ENCODE data around the gene ATP10B.
"Not testable (repeated sequence)": the region's sequence is repeated elsewhere in the genome, so short reads cannot be mapped to it uniquely, and the experiment has no call there.

The ATP10B gene

DNA sequence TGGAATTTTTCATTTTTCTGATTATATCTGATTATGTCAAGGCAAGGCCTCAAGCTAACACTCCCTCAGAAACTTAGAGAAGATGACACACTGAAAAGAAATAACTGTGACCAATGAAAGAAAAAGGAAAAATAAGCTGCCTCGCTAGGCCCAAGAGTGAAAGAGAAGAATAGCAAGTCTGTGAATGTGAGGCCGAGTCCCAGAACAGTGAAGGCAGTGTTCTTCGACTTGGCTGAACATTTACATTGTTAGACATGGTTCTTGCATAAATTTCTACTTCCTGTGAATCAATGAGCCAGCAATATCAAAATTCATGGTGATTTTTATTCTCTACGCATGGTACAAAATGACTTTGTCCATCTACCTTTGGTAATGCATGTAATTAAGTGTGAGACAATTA is at the start of gene ATP10B:
ATP10B (minus strand) TSS at position 163 of the 400 bp plus-strand sequence. CDS start 164,137 bp downstream, outside the sequence.
- no peak for DNase-seq

DNA sequence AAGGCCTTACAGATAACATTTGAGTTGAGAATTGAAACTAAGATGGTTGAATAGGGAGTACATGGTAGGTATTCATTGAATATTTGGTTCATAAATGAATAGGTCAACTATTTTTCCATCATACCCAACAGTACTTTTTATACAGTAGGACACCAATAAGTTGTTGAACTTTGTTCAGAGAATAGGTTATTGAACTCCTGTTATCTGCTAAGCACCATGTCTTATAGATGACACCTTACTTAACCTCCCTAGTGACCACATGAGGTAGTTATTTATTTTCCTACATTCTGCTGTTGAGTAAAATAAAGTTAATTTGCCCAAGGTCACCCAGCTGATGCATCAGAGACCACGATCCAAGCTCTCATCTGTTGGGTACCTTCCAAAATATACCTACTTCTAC is 49.6 kb upstream of the ATP10B start:
- DNase-seq = no peak

DNA sequence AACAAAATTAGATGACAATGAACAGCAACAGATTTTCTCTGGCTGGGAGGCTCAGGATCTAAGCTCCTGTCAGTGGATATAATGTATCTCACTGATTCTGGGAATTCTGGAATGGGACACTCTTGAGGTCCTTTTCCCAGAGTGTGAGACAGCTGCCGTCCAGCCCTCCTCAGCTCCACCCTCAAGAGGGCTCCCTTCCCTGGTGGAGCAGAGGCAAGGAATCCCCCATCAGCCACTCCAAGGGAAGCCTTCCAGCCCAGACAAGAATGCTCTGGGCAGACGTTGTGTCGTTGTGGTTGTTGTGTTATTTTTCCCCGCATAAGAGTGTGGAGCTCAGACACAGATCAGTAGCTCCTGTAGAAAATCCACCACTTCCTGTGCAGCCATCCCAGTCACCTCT is 47.7 kb upstream of the ATP10B start:
- DNase-seq = no peak

GRCh38 chr5:160893180-160893964 is 41.4 kb upstream of the ATP10B start:
- DNase-seq = not testable (repeated sequence)

DNA sequence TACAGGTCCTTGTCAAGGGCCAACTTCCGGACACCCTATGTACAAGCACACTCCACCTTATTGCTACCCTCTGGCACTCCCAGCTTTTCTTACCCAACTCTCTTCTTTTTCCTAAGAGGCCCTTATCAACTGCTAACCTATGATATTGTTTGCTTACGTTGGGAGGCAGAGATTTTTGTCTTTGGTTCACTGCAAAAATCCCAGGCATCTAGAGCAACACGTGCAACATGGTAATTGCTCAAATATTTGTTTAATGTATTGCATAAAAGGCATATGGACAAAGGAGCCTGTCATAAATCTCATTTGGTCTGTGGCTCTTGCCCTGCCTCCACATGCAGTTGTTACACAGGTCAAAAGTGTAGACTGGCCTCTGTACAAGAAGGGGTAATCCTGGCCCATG is 35.8 kb upstream of the ATP10B start:
- no peak for DNase-seq

DNA sequence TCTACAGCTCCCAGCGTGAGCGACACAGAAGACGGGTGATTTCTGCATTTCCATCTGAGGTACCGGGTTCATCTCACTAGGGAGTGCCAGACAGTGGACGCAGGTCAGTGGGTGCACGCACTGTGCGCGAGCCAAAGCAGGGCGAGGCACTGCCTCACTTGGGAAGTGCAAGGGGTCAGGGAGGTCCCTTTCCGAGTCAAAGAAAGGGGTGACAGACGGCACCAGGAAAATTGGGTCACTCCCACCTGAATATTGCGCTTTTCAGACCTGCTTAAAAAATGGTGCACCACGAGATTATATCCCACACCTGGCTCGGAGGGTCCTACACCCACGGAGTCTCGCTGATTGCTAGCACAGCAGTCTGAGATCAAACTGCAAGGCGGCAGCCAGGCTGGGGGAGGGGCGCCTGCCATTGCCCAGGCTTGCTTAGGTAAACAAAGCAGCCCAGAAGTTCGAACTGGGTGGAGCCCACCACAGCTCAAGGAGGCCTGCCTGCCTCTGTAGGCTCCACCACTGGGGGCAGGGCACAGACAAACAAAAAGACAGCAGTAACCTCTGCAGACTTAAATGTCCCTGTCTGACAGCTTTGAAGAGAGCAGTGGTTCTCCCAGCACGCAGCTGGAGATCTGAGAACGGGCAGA is 21.7 kb upstream of the ATP10B start:
- not testable (repeated sequence) for DNase-seq

GRCh38 chr5:160869989-160870521 is 18.0 kb upstream of the ATP10B start:
- DNase-seq = no peak

- no peak for DNase-seq
Measured at GRCh38 chr5:160867976-160868375, 16.0 kb upstream of the ATP10B start.

GRCh38 chr5:160851451-160851850 is 560 bp downstream of the ATP10B start:
- no peak for DNase-seq

- DNase-seq = no peak
Measured at GRCh38 chr5:160850421-160850820, 1.6 kb downstream of the ATP10B start.

- DNase-seq = no peak
Measured at GRCh38 chr5:160847526-160848085, 4.4 kb downstream of the ATP10B start.

GRCh38 chr5:160846642-160847041 is 5.4 kb downstream of the ATP10B start:
- DNase-seq = no peak

DNA sequence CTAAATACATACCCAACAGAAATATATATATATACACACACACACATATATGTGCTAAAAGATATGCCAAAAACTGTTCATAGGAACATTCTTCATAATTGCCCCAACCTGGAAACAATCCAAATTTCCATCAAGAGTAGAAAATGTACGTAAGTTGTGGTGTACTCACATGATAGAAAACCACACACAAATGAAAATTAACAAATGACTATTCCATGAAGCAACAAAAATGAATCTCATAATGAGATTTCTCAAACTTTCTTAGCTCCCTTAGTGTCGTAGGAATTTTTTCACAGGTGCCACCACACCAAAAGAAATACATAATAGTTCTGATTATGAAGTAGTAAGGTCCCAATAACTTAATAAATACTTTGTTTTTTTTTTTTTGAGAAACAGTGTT is 7.8 kb downstream of the ATP10B start:
- no peak for DNase-seq

- DNase-seq = no peak
Measured at GRCh38 chr5:160843240-160843639, 8.8 kb downstream of the ATP10B start.

GRCh38 chr5:160837749-160838593 is 14.0 kb downstream of the ATP10B start:
- DNase-seq = no peak

- DNase-seq = no peak
Measured at GRCh38 chr5:160837211-160837610, 14.8 kb downstream of the ATP10B start.

- DNase-seq = no peak
Measured at GRCh38 chr5:160835818-160836528, 16.0 kb downstream of the ATP10B start.

DNA sequence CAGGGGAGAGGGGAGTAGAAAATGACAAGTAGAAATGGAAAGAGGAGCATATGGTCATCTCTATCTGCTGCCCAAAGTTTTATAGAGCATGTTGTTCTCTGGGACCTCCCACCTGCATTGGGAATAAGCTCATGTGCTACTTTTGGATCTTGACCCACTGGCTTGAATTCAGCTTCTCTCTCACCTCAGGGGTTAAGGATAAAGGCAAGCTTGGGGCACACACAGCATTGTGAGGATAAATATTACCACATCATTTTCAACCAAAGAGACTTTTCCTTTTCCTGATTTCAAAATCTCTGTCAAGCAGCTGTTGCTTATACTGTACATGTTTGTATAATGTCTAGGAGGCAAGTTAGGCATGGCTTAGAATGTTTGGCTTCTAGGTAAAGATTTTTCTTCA is 16.6 kb downstream of the ATP10B start:
- DNase-seq = no peak

DNA sequence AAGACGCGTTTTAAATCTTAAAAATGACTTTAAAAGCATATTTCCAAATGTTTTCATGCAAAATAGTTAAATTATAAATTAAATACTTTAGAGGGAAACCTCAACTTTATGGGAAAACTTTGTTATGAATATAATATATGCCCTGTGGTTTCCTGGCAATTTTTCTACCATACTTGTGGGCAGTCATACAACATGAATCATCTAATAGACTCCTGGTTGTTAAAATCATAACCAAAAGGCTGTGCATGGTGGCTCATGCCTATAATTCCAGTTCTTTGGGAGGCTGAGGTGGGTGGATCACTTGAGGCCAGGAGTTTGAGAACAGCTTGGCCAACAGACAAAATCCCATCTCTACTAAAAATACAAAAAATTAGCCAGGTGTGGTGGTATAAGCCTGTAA is 18.2 kb downstream of the ATP10B start:
- no peak for DNase-seq

DNA sequence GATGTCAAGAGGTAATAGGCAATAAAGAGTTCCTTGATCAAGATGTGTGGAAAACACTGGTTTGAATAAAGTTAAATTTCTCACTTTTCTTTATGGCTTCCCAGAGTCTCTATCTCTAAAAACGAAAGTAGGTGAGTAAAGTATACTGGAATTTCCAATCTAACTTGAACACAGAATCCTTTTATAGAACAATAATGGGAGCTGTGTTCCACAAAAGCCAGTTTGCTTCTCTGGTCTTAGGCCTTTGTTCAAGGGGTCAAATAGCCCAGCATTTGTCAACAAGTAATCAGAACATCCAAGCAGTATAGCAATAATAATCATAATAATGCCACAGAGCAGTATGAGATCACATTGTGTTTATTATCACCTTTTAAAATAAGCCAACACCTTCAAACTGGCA is 20.2 kb downstream of the ATP10B start:
- no peak for DNase-seq

DNA sequence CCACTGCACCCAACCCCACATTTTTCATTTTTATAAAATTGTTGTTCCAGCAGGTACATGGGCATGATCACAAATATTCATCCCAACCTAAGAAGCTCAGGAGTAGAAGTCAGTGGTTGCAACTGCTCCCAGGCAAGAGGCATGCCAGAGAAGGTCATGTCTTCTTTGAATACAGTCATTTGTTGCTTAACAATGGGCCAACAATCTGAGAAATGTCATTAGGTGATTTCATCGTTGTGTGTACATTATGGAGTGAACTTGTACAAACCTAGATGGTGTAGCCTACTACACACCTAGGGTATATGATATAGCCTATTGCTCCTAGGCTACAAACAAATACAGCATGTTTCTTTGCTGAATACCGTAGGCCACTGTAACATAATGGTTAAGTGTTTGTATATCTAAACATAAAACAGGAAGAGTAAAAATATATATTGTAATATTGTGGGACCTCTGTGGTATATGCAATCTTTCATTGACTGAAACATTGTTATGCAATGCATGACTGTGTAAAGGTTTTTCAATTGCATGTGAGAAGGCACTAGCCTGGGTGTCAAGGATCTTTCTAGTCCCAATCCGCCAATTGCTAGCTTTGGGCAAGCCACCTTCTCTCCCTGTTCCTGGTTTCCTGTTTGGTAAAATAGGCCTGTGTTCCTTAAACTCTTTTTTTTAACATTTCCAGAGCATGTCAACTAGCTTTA is 27.6 kb downstream of the ATP10B start:
- DNase-seq = no peak

DNA sequence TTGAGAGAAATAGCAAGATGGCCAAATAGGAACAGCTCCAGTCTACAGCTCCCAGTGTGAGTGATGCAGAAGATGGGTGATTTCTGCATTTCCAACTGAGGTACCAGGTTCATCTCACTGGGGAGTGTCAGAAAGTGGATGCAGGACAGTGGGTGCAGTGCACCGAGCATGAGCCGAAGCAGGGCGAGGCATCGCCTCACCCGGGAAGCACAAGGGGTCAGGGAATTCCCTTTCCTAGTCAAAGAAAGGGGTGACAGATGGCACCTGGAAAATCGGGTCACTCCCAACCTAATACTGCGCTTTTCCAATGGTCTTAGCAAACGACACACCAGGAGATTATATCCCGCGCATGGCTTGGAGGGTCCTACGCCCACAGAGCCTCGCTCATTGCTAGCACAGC is 39.0 kb downstream of the ATP10B start:
- not testable (repeated sequence) for DNase-seq
